Gastroesophageal sphincter (tissue), 4 donors: ENCODE results near the gene AP2B1. TPM values are rescaled to one million over a fixed set of nuclear protein-coding genes. Genes with fewer than 3 reads are reported as not detected.

Source experiments
- ATAC-seq: fragments of 150-250 bp; one replicate; pipeline ENCODE4 v1.9.1; 2016; ENCODE audit warnings: mild to moderate bottlenecking, moderate library complexity
- H3K27ac ChIP-seq, 4 donors: fragments of 200-600 bp; sonication (generic) in 3 of 4; 1 replicate in 3 of 4; 2 replicates in 1 of 4; pipeline ENCODE4 v1.5.1; 2016 to 2019
- H3K27me3 ChIP-seq: fragments of 200-600 bp; sonication (generic); one replicate; pipeline ENCODE4 v1.5.1; 2019
- H3K36me3 ChIP-seq, 2 donors: fragments of 200-600 bp; sonication (generic); one replicate each; pipeline ENCODE4 v1.5.1; 2019; ENCODE audit warnings: control low read depth in 1 of 2
- H3K4me1 ChIP-seq, 3 donors: fragments of 200-600 bp; sonication (generic); 1 replicate in 2 of 3; 2 replicates in 1 of 3; pipeline ENCODE4 v1.5.1; 2016 to 2019; ENCODE audit warnings: control low read depth in 2 of 3
- H3K4me3 ChIP-seq, 2 donors: fragments of 200-600 bp; sonication (generic); one replicate each; pipeline ENCODE4 v1.5.1; 2019; ENCODE audit warnings: mild to moderate bottlenecking in 1 of 2, moderate library complexity in 1 of 2
- H3K9me3 ChIP-seq, 3 donors: fragments of 200-600 bp; sonication (generic); one replicate each; pipeline ENCODE4 v1.5.1; 2017 to 2019; ENCODE audit warnings: control low read depth in 2 of 3
- CTCF ChIP-seq, 4 experiments: fragments of 200-600 bp in 2 of 4; fragments of 450-650 bp in 2 of 4; sonication (generic) in 1 of 4; IDR thresholded peaks; one replicate each; pipeline ENCODE4 v1.5.1; 2017 to 2019; ENCODE audit warnings: antibody characterized with exemption in 4 of 4, mild to moderate bottlenecking in 2 of 4, moderate library complexity in 2 of 4
- EP300 ChIP-seq: sonication (generic); formaldehyde crosslinking; IDR thresholded peaks from one replicate; pipeline ENCODE4 v1.6.1; 2017; ENCODE audit warnings: antibody characterized with exemption, mild to moderate bottlenecking
- POLR2A ChIP-seq, 2 donors: fragments of 450-650 bp; IDR thresholded peaks; one replicate each; pipeline ENCODE4 v1.6.1; 2017; ENCODE audit warnings: antibody characterized with exemption in 2 of 2, mild to moderate bottlenecking in 2 of 2, moderate library complexity in 1 of 2
- POLR2AphosphoS5 ChIP-seq: sonication (generic); formaldehyde crosslinking; IDR thresholded peaks from one replicate; pipeline ENCODE4 v1.6.1; 2017; ENCODE audit warnings: antibody characterized with exemption
- WGBS, 2 donors: methylation state at CpG; one replicate each; pipeline ENCODE4 v1.1.5; 2018; ENCODE audit warnings: low coverage in 1 of 2; 5-methylcytosine and 5-hydroxymethylcytosine counted together
- total RNA-seq, 4 donors: library from RNA; depleted of rRNA; stranded (reverse); fragments of >200 nt; gene quantifications; one replicate each; pipeline ENCODE4 v1.1.0, GENCODE V29; 2016

The AP2B1 gene
- 100 to 1,000 TPM; 104 to 383 (median 185) TPM for total RNA-seq

- Histone ChIP-seq H3K9me3 (no peaks in the 10 kb centered on the region), H3K4me1 (peaks cover 14 to 52% (median 17%) of the 10 kb centered on the region in 3 donors), H3K27me3 (no peaks in the 10 kb centered on the region), H3K36me3 (no peaks in the 10 kb centered on the region), H3K27ac (peak within 1 kb of the TSS; percentile 91 to 99 (median 92)), H3K4me3 (peak within 1 kb of the TSS; percentile 71 to 99)
- 0 to 1% methylated on average over 15 to 32 of the region's 50 CpGs for WGBS, 2 donors
- peak; percentile 98 for ATAC-seq
- no peak for TF ChIP-seq EP300
- peak; percentile 93 for TF ChIP-seq POLR2AphosphoS5
- TF ChIP-seq POLR2A (IDR thresholded peaks at IDR 0.05), result peak; percentile 73 to 77
- TF ChIP-seq CTCF (IDR thresholded peaks at IDR 0.05), result peak in 2 of 4 experiments; percentile 14 to 15
Observed at GRCh38 chr17:35587074-35587961, at the start of gene AP2B1. Gene AP2B1, plus strand, starts transcription at chr17:35587322. Its CDS starts 6,709 bp downstream, at chr17:35594031.

GRCh38 chr17:35537601-35538141 lies 49.5 kb upstream of the AP2B1 start, which contains the start of gene SLFN12L:
Gene SLFN12L, minus strand, starts transcription at chr17:35537678. Its CDS starts 15,314 bp downstream, at chr17:35522364.
- peaks cover 0 to 27% (median 0%) of the 10 kb centered on the region in 3 donors for H3K4me1 ChIP-seq
- no peaks in the 10 kb centered on the region for H3K9me3 ChIP-seq
- TF ChIP-seq POLR2AphosphoS5 (no peak), POLR2A (IDR thresholded peaks at IDR 0.05) (no peak)
- H3K27ac ChIP-seq, result peak within 1 kb of the TSS in 3 of 4 donors; percentile 10 to 42 (median 42)
- no peaks in the 10 kb centered on the region for H3K36me3 ChIP-seq
- no peak for ATAC-seq
- no peak within 1 kb of the TSS for H3K4me3 ChIP-seq
- H3K27me3 ChIP-seq, result peaks cover 14% of the 10 kb centered on the region
- 54 to 57% methylated on average over 2 of the region's 2 CpGs for WGBS, 2 donors

- TF ChIP-seq CTCF (IDR thresholded peaks at IDR 0.05), result no peak
- TF ChIP-seq POLR2AphosphoS5, result no peak
- Histone ChIP-seq H3K36me3 (no peaks in the 10 kb centered on the region), H3K27ac (peak overlapping the region in 1 of 4 donors; percentile 48), H3K9me3 (no peaks in the 10 kb centered on the region), H3K4me3 (no peak overlapping the region), H3K27me3 (peaks cover 19% of the 10 kb centered on the region), H3K4me1 (peaks cover 0 to 27% (median 0%) of the 10 kb centered on the region in 3 donors)
- no peak for ATAC-seq
- 29 to 43% methylated on average over 4 to 5 of the region's 5 CpGs for WGBS, 2 donors
Observed at GRCh38 chr17:35539659-35540026, 47.5 kb upstream of the AP2B1 start.

- Histone ChIP-seq H3K36me3 (no peaks in the 10 kb centered on the region), H3K27ac (peak overlapping the region in 3 of 4 donors; percentile 27 to 61 (median 59)), H3K4me3 (peak overlapping the region; percentile 31 to 32), H3K4me1 (peaks cover 0 to 27% (median 0%) of the 10 kb centered on the region in 3 donors), H3K9me3 (no peaks in the 10 kb centered on the region), H3K27me3 (peaks cover 23% of the 10 kb centered on the region)
- ATAC-seq, result peak; percentile 57
- WGBS, 2 donors, result 40 to 42% methylated on average over 8 of the region's 8 CpGs
- no peak for TF ChIP-seq POLR2AphosphoS5
- TF ChIP-seq CTCF (IDR thresholded peaks at IDR 0.05), result no peak
- TF ChIP-seq POLR2A (IDR thresholded peaks at IDR 0.05), result no peak
Observed at GRCh38 chr17:35540589-35541404, 46.3 kb upstream of the AP2B1 start.

GRCh38 chr17:35541434-35541833 lies 45.7 kb upstream of the AP2B1 start:
- Histone ChIP-seq H3K27ac (peak overlapping the region in 2 of 4 donors; percentile 59 to 61), H3K4me1 (peaks cover 0 to 27% (median 0%) of the 10 kb centered on the region in 3 donors), H3K36me3 (no peaks in the 10 kb centered on the region), H3K9me3 (no peaks in the 10 kb centered on the region), H3K27me3 (peaks cover 25% of the 10 kb centered on the region), H3K4me3 (peak overlapping the region in 1 of 2 donors; percentile 31)
- TF ChIP-seq EP300 (no peak), CTCF (IDR thresholded peaks at IDR 0.05) (no peak), POLR2A (IDR thresholded peaks at IDR 0.05) (no peak), POLR2AphosphoS5 (no peak)
- WGBS, 2 donors, result 44 to 67% methylated on average over 1 of the region's 1 CpG
- no peak for ATAC-seq
